Ureter (tissue), 1 donor: ENCODE measurements around the gene LCN1. TPM values are rescaled to one million over a fixed set of nuclear protein-coding genes. Genes with fewer than 3 reads are reported as not detected.
A peak's percentile ranks its signal among the peaks of the same experiment; 100 is the strongest.
"Not testable (repeated sequence)": the region's sequence is repeated elsewhere in the genome, so short reads cannot be mapped to it uniquely, and the experiment has no call there.

Source experiments
- DNase-seq: peaks from one replicate; pipeline ENCODE4 v3.0.0-alpha.2; 2020; ENCODE audit warnings: low spot score
- total RNA-seq: library from RNA; stranded (reverse); gene quantifications from one replicate; pipeline ENCODE4 v1.2.4, GENCODE V29; 2023
- donor health status: DM: yes; HTN: yes; CAD: no.

Gene LCN1
- total RNA-seq, 1 donor from 2014 or later = not detected

DNA sequence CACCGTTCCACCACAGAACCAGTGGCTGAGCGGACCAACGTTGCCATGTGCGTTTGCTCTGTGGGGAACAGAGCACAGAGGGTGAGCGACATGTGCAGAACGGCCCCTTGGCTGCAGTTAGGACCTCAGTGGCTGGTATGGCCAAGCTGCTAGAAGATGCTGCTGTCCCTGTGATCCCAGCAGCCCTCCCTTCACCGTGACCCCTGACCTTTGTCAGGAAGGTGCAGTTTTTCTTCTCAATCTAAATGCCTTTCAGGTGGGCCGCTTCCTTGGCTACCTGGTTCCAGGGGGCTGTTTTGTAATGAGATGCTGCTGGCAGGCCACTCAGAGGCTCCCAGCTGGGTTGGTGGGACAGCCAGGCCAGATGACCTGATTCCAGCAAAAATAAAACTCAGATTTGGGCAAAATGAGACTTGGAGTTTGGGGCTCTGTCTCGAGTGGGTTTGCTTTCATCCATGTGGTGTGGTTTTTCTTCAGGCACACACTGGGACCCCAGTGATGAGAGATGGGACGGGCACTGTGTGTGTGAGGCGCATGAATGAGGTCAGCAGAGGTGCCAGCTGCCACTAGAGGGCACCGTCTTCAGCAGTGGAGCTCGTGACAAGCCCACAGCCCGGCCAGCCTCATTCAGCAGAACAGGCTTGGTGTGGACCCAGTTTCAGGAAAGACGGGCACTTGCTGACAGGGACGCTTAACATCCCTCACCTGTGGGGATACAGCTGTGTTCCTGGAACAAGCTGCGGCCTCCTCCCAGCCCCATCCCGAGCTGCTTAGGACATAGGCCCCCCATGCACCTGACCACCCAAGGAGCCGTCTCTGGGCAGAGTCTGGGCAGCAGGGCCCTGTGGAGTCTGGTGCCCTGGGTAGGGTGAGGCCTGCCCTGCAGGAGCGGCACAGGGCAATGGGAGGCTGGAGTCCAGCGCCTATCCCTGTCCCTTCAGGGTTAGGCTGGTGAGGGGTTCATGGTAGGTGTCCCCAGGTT is 16.7 kb upstream of the LCN1 start:
- no peak for DNase-seq

DNA sequence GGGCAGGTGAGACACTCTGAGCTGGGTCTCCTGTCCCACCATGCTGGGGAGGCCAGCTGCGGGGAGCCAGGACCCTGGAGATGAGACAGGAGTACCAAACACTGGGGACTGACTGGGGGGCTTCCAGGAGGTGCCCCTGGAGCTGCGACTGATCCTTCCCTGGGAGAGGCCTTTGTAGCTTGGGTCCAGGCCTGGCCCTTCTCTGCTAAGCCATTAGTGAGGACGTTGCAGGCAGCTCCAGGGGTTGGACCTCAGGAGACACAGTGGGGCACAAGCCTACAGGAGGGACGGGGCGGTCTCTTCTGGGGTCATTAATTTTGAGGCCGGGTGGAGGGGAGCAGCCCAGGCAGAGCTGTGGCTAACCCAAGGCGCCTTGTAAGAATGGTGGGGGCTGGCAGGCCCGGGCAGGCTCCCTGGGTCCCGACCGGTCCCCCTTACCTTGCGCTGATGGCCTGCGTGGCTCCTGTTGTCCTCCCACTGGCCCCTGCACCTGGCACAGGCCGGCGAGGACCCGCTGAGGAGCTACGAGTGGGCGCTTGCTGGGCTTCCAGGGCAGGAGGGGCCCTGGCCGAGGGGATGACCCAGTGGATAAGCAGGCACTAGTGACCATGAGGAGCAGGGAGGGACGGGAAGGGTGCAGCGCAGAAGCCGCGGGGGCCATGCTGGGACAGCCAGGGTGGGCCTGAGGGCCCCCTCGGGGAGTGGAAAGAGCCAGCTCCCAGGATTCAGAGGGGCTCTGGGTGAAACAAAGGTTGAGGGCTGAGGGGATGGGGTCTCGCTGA is 15.6 kb upstream of the LCN1 start:
- no peak for DNase-seq

DNA sequence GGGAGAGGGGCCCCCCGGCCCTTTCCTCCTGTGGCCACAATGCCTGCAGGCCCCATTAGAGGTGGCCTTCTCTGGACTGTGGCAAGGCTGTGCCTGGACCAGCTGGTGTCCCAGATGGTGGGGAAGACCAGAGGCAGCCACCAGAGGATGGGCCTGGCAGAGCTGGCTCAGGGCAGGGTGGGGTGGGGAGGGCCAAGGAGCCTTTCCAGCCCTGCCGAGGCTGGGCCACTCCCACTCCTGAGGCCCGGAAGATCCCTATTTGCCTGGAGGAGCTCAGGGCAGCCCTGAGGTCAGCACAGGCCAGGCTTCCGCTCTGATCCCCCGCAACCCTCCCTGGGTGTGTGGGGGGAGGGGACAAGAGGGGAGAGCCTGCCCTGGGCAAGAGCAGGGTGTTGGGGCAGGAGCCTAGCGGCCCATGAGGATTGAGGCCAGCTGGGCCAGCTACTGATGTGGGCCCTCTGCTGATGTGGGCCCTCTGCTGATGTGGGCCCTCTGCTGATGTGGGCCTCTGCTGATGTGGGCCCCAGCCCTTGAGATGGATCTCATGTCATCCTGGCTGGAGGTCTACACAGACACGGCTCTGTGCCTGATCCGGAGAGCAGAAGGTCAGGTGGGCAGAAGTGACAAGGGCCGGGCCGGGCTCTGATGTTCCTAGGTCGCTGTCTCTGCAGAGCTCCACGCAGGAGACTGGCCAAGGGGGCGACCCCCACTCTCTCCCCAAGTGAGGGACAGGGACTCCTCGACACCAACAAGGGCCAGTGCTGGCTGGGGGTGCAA is 14.7 kb upstream of the LCN1 start:
- DNase-seq = no peak

DNA sequence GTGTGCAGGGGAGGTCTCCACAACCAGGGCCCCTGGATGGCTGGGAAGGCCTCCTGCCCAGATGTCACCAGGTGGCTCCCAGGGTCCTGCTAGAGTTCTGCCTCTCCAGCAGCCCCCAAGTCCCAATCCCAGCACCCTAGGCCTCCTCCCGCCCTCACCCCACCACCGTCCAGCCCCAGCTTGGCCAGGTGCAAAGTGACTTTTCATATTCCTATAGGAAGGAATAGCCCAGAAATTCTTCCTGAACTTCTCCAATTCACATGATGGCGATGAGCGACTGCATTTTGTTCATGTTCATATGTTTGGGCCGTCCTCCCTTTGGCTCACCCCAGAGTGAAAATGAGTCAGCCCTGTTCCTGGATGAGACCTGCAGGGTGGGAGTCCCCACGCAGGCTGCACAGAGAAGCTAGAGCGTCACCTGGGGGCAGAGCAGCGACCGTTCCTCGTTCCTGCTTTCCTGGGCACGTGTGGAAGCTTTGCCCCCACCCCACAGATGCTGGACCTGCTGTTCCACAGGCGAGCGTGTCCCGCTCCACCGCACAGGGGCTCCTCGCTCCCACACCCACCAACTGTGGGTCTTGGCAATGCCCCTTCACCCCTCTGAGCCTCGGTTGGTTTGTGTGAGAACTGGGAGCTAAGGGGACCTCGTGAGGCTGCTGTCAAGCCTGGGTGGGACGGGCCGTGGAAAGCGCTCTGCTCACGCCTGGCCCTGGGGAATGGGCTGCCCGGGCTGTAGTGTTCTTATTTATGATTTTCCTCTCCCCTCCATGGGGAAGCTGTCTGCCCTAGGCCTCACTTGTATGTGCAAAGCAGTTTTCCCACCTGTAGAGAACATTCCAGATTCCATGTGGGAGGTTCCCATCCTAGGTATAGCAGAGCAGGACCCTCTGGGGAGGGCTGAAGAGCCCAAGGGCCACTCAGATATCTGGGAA is 13.9 kb upstream of the LCN1 start:
- no peak for DNase-seq

DNA sequence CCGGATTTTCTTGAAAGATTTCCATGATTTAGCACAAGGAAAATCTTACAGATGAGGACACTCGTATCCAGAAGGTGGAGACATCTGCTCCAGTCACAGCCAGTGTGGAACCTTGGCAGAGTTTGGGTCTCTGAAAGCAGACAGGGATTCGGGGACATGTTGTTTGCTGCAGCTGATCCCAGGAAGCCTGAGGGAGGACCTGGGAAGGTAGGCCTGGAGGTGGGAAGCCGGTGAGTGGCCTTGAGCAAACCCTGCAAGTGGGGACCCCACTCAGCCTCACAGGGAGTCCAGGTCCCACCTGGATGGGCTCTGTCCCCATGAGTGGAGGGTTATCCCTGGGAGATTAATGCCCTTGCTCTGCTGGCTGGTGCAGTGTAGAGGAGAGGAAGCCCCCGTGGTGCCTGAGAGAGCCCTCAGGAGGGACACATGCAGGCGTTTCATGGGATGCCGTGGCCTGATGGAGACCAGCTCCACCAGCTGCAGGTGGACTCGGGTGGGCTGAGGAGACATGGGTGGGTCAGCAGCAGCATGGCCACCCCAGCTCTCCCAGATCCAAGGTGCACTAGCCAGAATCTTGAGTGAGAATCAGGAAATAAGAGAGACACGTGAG is 12.9 kb upstream of the LCN1 start:
- DNase-seq = no peak

DNA sequence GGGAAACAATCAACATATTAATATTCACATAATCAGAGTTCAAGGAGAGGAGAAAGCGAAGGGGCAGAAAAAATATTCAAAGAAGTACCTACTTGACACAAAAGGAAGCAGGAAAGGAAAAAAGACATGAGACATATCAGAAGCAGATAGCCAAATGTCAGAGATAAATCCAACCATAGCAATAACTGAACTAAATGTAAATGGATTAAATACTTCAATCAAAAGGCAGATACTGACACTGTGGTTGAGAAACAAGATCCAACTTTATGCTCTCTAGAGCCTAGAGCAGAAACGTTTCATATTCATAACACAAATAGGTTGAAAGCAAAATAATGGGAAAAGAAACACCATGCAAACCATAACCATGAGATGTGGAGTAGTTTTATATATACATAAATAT is 11.8 kb upstream of the LCN1 start:
- DNase-seq = no peak

DNA sequence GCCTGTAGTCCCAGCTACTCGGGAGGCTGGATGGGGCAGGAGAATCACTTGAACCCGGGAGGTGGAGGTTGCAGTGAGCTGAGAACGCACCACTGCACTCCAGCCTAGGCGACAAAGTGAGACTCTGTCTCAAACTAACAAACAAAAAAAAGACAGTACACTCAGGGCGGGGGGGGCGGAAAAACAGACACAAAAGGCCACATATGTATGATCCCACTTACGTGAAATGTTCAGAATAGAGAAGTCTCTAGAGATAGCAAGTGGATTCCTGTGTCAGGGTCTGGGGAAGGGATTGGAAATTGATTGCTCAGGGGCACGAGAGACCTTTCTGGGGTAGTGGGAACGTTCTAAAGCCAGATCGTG is 9.0 kb upstream of the LCN1 start:
- DNase-seq = peak; percentile 1

GRCh38 chr9:135512904-135513303 is 8.3 kb upstream of the LCN1 start:
- peak; percentile 25 for DNase-seq

DNA sequence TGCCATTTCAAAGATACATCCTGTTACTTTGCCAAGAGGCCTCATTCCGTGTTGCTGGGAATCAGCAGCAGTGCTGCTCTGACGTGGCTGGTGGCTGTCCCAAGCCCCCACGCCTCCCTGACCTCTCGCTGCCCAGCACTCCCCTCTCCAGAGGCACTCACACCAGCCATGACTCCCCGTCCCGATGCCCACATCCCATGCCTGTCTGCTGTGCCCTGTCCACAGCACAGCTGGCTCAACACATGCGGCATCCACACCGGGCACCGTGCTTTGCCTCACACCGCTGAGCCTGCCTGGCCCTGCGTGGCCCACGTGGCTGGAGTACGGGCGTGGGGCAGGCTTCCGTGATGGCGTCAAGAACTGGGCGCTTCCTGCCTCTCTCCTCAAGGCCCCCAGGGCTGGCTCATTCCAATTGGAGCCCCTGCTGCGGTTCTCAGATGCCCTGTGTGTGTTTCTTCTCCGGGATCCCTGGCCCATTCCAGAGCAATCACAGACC is 7.8 kb upstream of the LCN1 start:
- peak; percentile 12 for DNase-seq

GRCh38 chr9:135513906-135514305 is 7.3 kb upstream of the LCN1 start:
- DNase-seq = not testable (repeated sequence)

DNA sequence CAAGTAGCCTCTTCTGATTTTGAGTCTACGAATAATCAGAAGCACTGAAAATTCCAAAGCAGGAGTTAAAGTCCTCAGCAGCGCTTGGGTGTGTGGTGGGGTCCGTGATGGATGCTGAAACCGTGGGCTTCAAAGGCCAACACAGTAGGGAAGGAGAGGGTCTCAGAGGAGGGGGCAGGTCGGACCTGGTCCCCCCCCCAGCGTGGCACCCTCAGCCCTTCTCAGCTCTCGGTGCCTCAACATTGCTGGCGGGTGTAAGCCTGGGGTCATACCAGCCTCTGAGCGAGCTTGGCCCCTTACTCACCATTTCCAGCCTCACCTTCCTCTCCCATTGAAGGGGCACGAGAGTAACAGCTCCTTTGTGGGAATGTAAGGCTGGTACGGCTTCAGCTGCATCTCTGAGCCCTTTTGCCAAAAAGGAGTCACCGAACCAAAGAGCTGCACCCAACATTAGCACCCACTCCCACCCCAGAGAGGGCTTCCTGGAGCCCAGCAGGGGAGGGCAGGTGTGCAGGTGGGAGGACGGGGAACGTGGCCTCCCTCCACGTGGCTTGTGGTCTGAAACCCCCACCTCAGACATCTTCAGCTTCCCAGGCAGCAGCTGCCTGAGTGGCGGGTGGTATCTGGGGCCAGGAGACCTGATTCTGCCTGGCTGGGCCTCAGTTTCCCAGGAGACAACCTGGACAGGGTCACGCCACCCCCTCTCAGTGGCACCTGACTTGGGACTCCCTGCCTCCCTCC is 6.7 kb upstream of the LCN1 start:
- no peak for DNase-seq

DNA sequence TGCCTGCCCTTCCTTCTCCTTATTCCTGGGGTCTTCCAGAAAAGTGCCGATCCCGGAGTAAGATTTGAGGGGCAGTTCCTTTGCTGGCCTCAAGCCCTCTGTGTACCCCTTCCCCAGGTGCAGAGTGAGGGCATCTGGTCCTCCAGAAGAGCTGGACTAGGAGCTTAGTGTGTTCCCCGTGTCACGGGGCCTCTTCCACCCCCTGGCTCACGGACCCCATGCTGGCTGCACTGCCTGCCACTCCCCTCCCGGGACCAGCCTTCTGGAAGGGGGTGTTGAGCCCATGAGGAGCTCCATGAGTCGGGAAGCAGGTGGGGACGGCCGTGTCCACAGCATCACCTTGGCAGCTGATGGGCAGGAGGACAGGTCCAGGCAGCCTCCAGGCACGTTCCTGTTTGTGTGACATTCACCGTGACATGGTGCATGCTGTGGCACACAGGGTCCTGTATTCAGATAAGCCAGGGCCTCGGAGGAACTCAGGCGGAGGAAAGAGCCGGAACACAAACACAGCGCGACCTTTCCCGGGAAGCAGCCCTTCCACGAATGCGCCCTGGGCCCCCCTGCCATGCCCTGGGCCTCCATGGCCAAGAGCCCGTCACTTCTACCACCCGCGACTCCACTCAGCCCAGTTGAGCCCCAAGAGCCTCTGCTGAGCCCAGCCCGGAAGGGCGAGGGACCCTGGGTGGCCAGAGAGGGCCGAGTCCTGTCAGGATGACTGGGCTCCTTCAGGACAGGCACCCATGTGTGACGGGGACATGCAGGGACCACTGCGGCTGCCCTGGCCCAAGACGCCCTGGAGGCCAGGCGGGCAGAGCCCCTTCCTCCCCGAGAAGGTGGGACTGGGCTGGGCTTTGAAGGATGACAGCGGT is 5.9 kb upstream of the LCN1 start:
- no peak for DNase-seq

DNA sequence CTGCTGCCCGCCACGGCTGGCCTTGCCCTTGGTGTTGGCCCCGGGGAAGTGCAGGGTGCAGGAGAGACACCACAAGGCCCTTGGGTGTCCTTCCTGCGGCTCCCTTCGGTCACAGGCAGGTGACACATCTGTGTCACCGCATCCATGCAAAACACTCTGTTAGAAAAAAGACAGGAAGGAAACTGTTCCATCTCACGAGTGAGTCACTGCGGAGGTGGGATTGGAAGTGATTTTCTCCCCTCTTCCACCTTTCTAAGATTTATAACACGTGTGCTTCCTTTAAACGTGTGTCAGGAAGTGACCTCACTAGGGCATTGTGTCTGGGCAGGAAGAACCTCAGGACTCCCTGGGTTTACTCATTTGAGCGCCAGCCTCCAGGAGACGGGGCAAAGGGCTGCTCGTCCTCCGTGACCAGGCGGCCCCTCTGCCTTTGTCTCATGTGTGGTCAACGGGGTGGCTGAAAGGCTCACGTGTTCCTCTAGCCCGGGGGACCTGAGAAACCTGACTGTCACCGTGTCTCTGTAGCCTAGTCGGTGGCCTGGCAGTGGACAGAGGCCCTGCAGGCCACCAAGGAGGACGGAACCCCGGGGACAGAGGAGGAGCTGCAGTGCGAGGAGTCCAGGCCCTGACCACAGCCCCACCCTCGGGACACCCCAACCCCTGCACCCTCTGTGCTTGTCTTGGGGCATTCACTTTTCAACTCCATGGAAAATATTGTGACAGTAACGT is 4.9 kb upstream of the LCN1 start:
- peak; percentile 27 for DNase-seq

- peak; percentile 25 for DNase-seq
These were observed 3.8 kb upstream of the LCN1 start for GRCh38 chr9:135517407-135517822.

GRCh38 chr9:135519179-135519971 is 1.9 kb upstream of the LCN1 start:
- peak; percentile 7 for DNase-seq

GRCh38 chr9:135521608-135522095 is 412 bp downstream of the LCN1 start:
- DNase-seq = peak; percentile 12
